ENCODE results near the gene CUEDC2. TPM values are rescaled to one million over a fixed set of nuclear protein-coding genes. Genes with fewer than 3 reads are reported as not detected.
A peak's percentile ranks its signal among the peaks of the same experiment; 100 is the strongest.

Gene CUEDC2, protein sequence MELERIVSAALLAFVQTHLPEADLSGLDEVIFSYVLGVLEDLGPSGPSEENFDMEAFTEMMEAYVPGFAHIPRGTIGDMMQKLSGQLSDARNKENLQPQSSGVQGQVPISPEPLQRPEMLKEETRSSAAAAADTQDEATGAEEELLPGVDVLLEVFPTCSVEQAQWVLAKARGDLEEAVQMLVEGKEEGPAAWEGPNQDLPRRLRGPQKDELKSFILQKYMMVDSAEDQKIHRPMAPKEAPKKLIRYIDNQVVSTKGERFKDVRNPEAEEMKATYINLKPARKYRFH
- 58.9 TPM for polyA plus RNA-seq (2013, experiment 1 of 2; ENCODE audit: insufficient read length)
- polyA plus RNA-seq (2013, experiment 2 of 2; ENCODE audit: insufficient read length) = 64.3 TPM

DNA sequence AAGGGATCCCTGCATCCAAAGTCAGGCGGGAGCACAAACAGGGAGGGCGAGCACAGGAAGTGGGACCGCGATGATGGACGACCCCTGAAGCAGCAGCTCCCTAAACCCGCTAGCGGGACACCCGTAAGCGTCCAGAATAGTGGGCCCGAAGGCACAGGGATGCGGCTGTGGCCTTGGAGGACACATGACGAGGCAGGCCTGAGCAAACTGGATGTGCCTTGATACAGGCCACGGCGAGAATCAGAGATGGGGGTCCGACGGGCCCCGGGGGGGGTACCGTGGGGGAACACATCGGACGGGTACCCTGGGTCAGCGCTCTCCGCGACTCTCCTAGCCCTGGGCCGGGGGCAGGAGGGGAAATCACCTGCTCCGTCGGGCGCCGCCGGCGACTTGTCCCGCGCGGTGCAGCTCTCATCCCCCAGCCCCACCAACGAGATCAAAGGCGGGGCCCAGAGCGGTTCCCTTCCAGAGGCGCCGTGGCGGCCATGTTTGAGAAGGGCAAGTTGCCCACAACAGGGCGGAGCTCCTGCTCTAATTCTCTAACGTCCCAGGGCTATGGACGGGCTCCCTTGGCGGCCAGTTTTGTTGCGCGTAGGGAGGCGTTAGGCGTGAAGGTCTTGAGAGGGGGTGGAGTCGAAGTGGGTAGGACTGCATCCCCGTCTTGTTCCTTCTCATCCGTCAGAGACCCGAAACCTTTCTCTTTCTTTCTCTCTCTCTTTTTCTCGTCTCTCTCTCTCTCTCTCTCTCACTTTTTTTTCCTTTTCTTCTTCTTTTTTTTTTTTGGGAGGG lies at the start of gene CUEDC2:
TSS of gene CUEDC2 (minus strand) at position 413 of the 789 bp plus-strand sequence. CDS start 7,386 bp downstream, outside the sequence.
- peak; percentile 97 for DNase-seq

DNA sequence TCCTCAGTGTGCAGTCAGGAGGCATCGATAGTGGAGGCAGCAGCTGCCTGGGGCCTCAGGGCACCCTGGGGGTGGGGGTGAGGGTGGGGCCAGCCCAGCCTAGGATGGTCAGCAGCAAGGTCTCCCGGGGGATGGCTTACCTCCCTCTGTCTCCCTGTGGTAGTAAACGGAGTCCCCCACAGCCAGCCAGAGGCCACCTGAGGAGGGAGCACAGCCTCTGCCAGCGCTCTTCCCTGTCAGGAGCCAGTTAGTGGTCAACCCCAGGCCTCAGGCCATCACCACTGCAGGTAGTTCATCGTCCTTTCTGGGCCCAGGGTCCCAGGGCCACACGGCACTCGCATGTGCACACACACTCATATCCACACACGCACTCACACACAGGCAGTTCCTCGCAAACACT lies 48.0 kb upstream of the CUEDC2 start:
- DNase-seq = no peak

DNA sequence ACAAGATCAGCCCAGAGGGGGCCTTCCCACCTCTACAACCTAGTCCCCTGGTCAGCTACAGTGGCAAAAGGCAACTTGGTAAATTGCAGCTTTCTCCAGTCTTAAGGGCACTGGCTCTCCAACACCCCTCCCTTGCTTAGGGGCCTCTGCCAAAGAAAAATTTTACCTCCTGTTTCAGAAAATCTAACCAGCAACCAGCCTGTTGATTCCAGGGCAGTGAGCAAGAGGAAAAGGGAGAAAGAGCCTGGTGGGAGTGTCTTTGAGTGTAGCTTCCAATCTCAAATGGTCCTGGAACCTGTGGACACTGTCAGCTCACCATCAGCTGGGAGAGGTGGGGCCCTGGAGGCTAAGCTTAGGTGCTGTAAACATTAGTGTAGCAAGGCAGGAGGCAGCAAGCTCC lies 47.3 kb upstream of the CUEDC2 start:
- no peak for DNase-seq

DNA sequence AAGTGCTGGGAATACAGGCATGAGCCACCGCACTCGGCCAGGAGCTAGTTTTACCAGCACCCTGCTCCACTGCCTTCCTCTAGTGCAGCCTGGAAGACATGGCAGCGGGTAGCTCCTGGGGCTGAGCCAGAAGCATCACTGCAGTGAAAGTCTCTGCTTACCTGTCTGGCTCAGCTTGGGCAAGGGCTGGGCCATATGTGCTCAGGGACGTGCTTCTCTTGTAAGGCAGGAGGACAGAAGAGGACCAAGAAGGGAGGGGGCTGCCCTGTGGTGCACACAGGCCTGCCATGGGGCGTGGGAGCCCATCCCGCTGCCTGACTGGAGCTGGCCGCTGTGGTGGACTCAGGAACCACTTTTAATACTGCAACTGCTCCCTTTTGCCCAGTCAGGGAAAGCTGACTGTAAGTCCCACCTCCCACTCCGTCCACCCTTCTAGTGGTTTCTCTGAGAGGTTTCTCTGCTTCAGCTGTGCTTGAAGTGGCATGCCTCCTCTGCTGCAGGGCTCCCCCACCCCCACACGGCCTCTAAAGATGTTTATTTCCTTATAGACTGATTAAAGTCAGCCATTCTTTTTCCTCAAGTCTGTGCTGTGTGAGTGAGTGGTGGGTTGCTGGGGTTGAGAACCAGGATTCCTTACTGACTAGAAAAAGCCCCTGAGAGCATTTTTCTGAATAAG lies 44.2 kb upstream of the CUEDC2 start:
- DNase-seq = no peak

DNA sequence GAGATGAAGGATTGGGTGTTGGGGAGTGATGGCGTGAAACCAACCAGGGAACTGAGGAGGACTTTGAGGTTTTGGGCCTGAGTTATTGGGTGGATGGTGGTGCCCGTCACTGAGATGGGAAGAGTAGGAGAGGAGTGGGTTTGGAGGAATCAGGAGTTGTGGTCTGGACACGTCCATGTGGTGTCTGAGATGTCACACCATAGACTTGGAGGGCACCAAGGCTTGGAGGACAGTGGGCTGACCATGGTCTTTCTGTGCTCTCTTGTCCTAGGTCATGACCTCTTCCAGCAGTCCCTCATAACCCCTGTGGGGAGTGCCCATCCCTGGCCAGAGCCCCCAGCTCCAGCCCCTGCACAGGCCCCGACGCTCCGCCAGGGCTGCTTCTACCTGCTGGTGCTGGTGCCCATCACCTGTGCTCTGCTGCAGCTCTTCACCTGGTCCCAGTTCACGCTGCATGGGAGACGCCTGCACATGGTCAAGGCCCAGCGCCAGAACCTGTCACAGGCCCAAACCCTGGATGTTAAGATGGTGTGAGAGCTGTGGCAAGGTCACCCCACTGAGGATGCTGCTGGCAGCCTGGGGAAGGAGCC lies 43.2 kb upstream of the CUEDC2 start:
- no peak for DNase-seq

DNA sequence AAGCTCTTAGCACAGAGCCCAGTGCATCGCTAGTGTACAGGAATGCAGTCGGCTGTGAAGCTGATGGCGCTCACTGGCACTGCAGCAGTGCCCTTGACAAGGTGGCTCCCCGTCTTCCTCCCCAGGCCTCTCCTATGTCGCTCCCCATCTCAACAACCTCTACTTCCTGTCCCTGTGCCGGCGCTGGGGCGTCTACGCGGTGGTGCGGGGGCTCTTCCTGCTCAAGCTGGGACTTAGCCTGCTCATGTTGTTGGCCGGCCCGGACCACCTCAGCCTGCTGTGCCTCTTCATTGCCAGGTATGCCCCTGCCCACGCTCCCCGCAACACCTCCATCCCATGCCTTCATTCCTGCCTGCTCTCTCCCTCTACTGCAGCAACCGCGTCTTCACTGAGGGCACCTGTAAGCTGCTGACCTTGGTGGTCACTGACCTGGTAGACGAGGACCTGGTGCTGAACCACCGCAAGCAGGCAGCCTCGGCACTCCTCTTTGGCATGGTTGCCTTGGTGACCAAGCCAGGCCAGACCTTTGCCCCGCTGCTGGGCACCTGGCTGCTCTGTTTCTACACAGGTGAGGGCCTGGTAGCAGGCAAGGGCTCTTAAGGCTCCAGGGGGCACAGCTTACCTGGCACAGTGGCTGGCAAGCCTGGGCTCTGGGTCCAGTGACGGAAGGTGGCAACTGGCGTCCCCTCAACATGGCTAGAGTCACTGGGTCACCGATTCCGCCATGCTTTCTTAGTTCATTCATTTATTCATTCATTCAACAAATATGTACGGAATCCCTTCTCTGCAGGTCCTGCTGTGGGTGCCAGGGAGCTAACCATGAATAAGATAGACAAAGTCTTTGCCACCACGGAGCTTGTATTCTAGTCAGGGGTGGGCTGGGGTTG lies 41.3 kb upstream of the CUEDC2 start:
- DNase-seq = no peak

DNA sequence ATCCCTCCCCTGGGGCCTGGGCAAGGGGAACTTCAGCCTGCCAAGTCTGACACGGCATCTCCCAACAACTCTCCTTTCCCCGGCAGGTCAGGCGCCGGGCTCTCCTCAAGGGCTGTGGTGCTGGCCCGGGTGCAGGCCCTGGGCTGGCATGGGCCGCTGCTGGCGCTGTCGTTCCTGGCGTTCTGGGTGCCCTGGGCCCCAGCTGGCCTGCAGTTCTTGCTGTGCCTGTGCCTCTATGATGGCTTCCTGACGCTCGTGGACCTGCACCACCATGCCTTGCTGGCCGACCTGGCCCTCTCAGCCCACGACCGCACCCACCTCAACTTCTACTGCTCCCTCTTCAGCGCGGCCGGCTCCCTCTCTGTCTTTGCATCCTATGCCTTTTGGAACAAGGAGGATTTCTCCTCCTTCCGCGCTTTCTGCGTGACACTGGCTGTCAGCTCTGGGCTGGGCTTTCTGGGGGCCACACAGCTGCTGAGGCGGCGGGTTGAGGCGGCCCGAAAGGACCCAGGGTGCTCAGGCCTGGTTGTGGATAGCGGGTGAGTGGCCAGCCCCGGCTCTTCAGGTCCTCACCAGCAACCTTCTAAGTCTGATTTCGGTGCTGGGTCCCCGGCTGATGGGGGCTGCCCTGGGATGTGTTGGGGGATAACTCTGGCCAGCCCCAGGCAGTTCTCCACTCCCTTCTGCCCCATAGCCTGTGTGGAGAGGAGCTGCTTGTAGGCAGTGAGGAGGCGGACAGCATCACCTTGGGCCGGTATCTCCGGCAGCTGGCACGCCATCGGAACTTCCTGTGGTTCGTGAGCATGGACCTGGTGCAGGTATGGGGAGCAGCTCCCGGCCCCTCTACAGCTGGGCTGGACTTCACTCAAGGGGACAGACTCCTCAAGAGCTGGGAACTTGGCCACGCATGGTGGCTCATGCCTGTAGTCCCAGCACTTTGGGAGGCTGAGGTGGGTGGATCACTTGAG lies 38.5 kb upstream of the CUEDC2 start:
- DNase-seq = no peak

DNA sequence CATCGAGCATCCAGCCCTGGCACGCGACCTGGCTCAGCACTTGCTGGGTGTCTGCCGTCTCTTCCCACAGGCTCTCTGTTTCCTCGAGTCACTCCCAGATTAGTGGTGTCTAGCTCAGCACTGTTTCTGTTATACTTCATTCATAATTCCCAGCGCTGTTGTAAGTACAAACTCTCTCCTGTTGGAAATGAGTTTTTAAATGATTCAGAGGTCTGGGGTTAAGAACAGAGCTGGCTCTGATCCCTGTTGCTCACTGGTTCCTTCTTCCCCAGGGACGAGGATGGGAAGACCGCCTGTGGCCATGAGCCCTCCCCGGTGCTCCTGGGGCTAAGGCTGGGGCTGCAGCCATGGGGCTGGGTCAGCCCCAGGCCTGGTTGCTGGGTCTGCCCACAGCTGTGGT lies 36.3 kb upstream of the CUEDC2 start:
- DNase-seq = no peak

DNA sequence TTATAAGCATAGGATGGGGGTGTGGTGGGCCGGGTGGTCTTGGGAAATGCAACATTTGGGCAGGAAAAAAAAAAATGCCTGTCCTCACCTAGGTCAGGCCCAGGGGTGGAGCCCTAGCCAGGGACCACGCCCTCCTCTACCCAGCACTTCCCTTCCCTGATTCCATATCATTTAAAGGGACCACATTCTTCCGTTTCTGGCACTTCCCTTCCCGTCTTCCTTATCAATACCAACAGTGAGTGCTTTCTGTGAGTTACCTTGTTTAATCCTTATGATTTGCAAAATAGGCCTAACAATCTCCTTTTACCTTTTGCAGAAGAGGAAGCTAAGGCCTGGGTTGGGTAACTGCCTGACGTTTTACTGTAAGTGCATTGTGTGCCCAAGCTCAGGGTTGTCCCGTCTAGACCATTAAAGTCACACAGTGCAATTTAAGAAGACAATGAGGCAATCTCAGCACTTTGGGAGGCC lies 35.6 kb upstream of the CUEDC2 start:
- no peak for DNase-seq

DNA sequence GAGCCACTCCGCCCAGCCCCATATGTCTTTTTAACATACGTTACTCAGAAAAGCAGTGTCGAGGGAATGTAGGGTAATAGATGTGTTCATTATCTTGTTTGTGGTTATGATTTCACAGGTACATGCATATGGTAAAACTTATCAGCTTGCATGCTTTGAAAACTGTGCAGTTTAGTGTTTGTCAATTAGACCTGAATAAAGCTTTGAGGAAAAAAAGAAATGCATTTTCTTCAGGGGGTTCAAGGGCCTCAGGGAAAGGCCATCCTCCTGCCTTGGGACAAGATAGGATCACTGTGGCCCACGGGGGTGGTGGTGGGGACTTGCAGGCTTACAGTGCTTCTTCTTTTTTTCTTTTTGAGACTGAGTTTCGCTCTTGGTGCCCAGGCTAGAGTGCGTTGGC lies 34.9 kb upstream of the CUEDC2 start:
- no peak for DNase-seq

DNA sequence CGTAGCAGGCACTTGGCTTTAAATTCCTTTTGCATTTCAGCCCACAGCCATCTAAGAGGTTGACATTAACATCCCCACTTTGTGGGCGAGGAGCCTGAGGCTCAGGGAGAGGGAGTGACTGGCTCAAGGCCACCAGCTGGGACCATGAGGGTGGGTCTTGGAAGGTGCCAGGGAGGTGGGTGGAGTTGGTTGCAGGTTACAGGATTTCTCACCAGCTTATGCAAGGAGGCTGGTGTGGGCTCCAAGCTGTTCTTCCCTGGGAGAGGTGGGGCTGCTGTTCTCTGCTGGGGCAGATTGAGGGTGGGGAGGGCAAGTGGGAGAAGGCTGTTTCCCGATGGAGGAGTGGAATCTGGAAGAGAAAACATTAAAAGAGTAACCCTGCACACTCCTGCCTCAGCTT lies 33.1 kb upstream of the CUEDC2 start:
- no peak for DNase-seq

DNA sequence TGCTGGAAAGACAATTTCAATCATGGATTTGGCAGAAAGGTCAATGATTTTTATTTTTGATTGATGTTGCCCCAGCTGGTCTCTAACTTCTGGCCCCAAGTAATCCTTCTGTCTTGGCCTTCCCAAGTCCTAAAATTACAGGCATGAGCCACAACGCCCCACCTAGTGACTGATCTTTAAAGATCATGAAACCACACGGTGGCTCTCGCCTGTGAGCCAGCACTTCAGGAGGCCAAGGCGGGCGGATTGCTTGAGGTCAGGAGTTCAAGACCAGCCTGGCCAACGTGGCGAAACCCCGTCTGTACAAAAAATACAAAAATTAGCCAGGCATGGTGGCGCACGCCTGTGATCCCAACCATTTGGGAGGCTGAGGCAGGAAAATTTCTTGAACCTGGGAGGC lies 31.6 kb upstream of the CUEDC2 start:
- no peak for DNase-seq

DNA sequence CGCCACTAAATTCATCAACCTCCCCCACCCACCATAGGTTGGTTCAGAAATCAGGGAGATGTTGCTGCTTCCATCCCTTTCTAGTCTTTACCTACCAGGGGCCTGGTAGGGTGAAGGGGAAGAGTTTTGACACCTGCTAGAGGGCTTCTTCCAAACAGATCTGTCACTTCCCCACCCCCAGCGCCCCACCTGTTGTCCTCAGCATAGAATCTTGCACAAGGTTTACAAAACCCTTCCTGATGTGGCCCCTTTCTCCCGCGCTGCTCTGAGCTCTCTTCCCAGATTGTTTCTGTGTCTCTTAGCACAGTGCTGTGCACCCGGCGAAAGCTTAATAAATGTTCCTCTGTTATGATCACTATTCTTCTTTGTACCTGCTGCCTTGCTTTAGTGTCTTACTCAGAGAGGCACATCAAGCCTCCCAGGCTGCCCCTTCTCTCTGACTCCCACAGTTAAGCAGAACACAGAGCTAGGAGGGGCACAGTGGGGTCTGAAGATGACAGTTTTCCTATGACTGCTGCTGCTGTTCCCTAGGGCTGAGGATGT lies 30.2 kb upstream of the CUEDC2 start:
- DNase-seq = no peak

DNA sequence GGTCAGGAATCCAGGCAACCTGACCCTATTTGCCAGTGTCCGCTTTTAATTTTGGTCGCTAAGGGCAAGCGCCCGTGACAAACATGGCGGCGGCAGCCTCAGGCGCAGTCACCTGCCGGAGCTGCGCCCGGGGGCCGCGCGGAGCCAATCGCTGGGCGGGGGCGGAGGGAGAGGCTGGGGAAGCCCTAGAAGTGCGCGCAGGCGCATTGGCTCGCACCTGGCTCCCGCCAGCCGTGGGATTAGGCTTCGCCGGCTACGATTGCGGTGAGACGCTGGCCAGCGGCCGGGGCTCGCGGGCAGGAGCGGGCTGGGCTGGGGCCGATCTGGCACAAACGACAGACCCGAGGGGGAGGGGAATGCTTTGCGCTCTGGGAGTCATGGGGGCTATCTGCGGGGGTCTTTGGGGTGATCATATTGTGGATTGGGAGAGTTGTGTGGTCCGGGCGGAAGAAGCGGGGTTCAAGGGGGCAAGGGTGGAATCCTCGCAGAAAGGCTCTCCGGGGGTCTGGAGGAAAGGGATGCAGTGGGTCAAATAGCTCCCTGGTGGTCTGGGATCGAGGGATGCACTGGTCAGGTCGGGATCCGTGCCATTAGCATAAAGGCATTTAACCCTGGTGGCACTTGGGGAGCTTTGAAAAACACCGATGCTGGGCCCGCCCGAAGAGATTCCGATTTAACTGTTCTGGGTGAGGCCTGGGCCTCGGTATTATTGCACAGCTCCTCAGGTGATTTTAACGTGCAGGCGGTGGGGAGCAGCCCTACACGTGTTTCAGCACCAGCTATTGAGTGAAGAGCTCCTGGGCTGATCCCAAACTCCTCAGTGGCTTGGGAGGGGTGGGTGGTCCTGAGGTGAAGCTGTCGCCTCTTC lies 29.0 kb upstream of the CUEDC2 start:
- DNase-seq = peak; percentile 79

DNA sequence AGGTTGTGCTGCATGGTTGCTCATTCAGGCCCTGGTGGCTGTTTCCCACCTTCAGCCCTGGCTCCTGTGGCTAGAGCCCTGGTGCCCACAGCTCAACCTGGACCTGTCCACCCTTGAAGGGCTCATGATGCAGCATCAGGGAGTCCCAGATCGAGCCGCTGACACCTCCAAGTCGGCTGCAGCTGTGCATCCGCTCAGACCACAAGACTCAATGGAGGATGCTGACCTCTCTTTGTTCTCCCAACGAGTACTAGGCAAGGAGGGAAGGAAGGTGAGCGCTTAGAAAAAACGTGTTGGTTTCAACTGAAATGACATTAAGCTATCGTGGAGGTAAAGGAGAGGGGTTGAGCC lies 28.4 kb upstream of the CUEDC2 start:
- DNase-seq = no peak

DNA sequence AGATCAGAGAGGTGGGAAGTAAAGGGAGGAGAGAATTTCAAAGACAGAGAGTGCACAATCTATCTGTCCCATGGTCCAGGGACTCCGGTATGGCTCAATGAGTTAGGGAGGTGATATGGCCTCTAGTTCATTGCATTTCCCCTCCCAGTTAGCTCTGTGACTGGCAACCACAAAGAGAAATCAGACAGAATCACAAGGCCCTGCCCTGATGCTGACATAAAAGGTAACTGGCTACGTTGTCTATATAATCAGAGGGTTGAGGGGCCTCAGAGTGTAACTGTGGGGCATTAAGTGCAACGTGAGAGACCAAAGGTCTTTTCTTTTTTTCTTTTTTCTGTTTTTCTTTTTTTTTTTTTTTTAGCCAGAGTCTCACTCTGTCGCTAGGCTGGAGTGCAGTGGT lies 26.3 kb upstream of the CUEDC2 start:
- DNase-seq = no peak

DNA sequence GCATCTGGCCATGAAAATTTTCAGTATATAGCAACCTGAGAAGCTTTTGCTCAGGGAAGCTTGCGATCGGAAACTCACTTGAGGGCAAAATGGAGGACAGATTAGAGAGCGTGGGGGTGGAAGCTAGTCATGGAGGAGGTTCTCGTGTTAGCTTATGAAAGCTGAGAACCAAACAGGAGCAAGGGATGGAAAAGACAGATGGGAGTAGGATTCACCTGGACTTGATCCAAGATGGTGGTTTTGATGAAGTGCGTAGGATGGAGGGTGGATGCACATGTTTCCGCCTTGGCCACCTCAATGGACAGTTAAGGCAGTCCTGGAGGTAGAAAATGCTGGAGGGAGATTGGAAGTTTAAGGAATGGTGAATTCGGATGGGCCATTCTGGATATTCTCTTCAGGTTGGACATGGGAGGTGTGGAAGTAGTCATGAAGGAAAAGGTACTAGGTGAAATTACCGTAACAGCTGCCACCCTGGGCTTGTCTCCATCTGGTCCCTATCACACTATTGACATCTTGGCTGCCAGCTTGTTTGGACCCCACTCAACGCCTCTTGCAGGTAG lies 25.3 kb upstream of the CUEDC2 start:
- no peak for DNase-seq

DNA sequence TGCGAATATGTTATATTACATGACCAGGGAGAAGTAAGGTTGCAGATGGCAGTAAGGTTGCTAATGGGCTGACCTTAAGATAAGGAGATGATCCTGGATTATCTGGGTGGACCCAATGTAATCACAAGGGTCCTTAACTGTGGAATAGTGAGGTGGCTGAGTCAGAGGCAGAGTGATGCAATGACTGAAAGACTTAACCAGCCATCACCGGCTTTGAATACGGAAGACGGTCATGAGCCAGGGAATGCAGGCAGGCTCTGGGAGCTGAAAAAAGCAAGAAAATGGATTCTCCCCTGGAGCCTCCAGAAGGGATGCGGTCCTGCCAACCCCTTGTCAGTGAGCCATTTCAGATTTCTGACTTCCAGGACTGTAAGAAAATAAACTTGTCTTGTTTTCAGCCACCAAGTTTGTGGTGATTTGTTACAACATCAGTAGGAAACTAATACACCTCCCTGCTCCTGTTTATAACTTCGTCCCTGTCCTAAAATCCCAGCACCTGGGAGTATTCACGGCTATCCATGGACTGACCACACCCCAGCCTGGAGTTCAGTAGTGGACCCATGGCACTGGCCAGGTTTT lies 23.6 kb upstream of the CUEDC2 start:
- DNase-seq = peak; percentile 72

Measured in fibroblast of skin of back (primary cell).